ENCODE data around the gene MAPT. TPM values are rescaled to one million over a fixed set of nuclear protein-coding genes. Genes with fewer than 3 reads are reported as not detected.

The MAPT gene
- polyA plus RNA-seq, 2 donors = 4.5 to 4.7 TPM

DNA sequence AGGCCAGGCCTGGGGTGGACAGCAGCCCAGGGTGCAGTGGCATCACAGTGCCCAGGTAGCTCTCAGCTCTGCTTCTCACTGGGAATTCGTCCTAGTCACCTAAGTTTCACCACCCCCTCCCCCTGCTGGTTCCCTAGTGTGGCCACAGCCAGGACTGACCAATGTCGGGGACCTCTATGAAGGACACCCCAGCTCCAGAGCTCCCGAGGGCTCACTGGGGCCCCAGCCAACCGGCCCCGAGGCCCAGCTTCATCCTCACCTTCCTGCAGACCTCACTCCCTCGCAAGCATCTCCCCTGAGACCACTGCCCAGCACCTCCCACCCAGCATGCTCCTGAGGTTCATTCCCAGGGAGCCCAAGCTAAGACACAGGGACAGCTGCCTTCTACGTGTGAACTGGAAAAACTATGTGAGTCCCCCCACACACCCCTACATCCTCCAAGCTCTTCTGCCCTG is 44.8 kb upstream of the MAPT start:
- no peak overlapping the region for H3K27ac ChIP-seq (ENCODE audit: low read depth in 2 of 2, low read length in 1 of 2)
- H3K4me1 ChIP-seq (ENCODE audit: control insufficient read depth in 2 of 2, insufficient read depth in 2 of 2, low read length in 1 of 2) = no peaks in the 10 kb centered on the region
- H3K9me3 ChIP-seq (ENCODE audit: control insufficient read depth in 2 of 2, insufficient read depth in 1 of 2, low read depth in 1 of 2, low read length in 1 of 2) = no peaks in the 10 kb centered on the region
- H3K36me3 ChIP-seq (ENCODE audit: control insufficient read depth in 2 of 2, insufficient read depth in 2 of 2, low read length in 1 of 2) = no peaks in the 10 kb centered on the region
- no peak overlapping the region for H3K4me3 ChIP-seq (ENCODE audit: low read depth in 1 of 2, low read length in 2 of 2)
- 73 to 80% methylated on average over 7 of the region's 7 CpGs for WGBS, 2 donors
- H3K27me3 ChIP-seq (ENCODE audit: control insufficient read depth in 1 of 2, insufficient read depth in 2 of 2, low read length in 2 of 2) = no peaks in the 10 kb centered on the region

GRCh38 chr17:45850011-45850410 is 44.3 kb upstream of the MAPT start:
- no peaks in the 10 kb centered on the region for H3K9me3 ChIP-seq (ENCODE audit: control insufficient read depth in 2 of 2, insufficient read depth in 1 of 2, low read depth in 1 of 2, low read length in 1 of 2)
- H3K27ac ChIP-seq (ENCODE audit: low read depth in 2 of 2, low read length in 1 of 2) = no peak overlapping the region
- no peaks in the 10 kb centered on the region for H3K27me3 ChIP-seq (ENCODE audit: control insufficient read depth in 1 of 2, insufficient read depth in 2 of 2, low read length in 2 of 2)
- H3K4me3 ChIP-seq (ENCODE audit: low read depth in 1 of 2, low read length in 2 of 2) = no peak overlapping the region
- H3K4me1 ChIP-seq (ENCODE audit: control insufficient read depth in 2 of 2, insufficient read depth in 2 of 2, low read length in 1 of 2) = no peaks in the 10 kb centered on the region
- WGBS, 2 donors = 68 to 78% methylated on average over 4 of the region's 4 CpGs
- H3K36me3 ChIP-seq (ENCODE audit: control insufficient read depth in 2 of 2, insufficient read depth in 2 of 2, low read length in 1 of 2) = no peaks in the 10 kb centered on the region

DNA sequence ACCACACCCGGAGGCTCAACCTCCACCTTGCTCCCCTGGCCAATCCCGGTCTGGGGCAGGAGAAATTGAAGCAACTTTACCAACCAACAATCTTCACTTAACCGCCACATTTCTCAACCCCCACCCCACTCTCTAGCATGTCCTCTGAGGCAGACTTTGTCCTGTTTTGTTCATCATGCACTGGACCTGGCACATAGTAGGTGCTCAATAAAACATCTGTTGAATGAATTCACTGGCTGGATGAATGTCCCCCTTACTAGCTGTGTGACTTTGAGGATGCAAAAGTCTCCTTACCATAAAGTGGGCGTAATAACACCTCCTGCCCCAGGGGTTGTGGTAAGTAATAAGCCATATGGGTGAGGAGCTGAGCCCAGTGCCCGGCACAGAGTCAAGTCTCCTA is 43.9 kb upstream of the MAPT start:
- no peaks in the 10 kb centered on the region for H3K9me3 ChIP-seq (ENCODE audit: control insufficient read depth in 2 of 2, insufficient read depth in 1 of 2, low read depth in 1 of 2, low read length in 1 of 2)
- no peaks in the 10 kb centered on the region for H3K36me3 ChIP-seq (ENCODE audit: control insufficient read depth in 2 of 2, insufficient read depth in 2 of 2, low read length in 1 of 2)
- H3K4me1 ChIP-seq (ENCODE audit: control insufficient read depth in 2 of 2, insufficient read depth in 2 of 2, low read length in 1 of 2) = no peaks in the 10 kb centered on the region
- H3K4me3 ChIP-seq (ENCODE audit: low read depth in 1 of 2, low read length in 2 of 2) = no peak overlapping the region
- 76 to 86% methylated on average over 5 of the region's 5 CpGs for WGBS, 2 donors
- no peak overlapping the region for H3K27ac ChIP-seq (ENCODE audit: low read depth in 2 of 2, low read length in 1 of 2)
- no peaks in the 10 kb centered on the region for H3K27me3 ChIP-seq (ENCODE audit: control insufficient read depth in 1 of 2, insufficient read depth in 2 of 2, low read length in 2 of 2)

DNA sequence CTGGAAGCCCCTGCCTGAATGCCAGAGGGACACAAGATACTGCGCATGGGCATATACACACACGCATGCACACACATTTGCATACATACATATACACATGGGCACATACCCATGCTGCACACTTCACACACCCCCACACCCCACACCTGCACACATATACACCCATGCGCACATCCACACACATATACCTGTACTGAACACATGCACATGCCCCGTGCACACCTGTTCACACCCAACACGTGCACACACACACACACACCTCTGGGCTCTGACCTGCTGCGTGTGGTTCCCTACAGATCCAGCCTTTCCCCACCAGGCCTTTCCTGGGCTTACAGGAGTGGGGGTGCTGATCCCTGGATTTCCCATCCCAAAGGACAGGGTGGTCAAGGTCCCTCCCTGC is 43.3 kb upstream of the MAPT start:
- Histone ChIP-seq H3K4me1 (ENCODE audit: control insufficient read depth in 2 of 2, insufficient read depth in 2 of 2, low read length in 1 of 2) (no peaks in the 10 kb centered on the region), H3K4me3 (ENCODE audit: low read depth in 1 of 2, low read length in 2 of 2) (no peak overlapping the region)
- 80% methylated on average over 6 of the region's 6 CpGs for WGBS, 2 donors

DNA sequence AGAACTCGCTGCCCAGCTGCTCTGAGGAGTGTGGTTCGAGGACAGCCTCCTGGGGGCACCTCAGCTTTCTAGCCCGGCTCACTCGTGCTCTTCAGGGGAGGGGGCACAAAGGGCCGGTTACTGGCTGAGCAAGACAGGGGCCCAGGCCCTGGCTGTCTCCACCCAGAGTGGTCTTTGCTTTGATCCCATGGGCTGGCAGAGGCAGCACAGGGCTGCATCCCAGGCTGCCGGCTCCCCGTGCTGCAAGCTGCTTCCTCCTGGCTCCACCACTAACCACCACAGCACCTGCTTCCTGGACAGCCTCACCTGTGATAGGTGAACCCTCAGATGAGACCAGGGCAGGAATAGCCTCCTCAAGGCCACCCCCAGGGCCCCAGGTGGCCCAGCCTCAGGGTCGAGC is 42.9 kb upstream of the MAPT start:
- no peak overlapping the region for H3K4me3 ChIP-seq (ENCODE audit: low read depth in 1 of 2, low read length in 2 of 2)
- no peaks in the 10 kb centered on the region for H3K27me3 ChIP-seq (ENCODE audit: control insufficient read depth in 1 of 2, insufficient read depth in 2 of 2, low read length in 2 of 2)
- no peaks in the 10 kb centered on the region for H3K36me3 ChIP-seq (ENCODE audit: control insufficient read depth in 2 of 2, insufficient read depth in 2 of 2, low read length in 1 of 2)
- H3K27ac ChIP-seq (ENCODE audit: low read depth in 2 of 2, low read length in 1 of 2) = no peak overlapping the region
- 44 to 45% methylated on average over 8 of the region's 8 CpGs for WGBS, 2 donors
- no peaks in the 10 kb centered on the region for H3K9me3 ChIP-seq (ENCODE audit: control insufficient read depth in 2 of 2, insufficient read depth in 1 of 2, low read depth in 1 of 2, low read length in 1 of 2)
- no peaks in the 10 kb centered on the region for H3K4me1 ChIP-seq (ENCODE audit: control insufficient read depth in 2 of 2, insufficient read depth in 2 of 2, low read length in 1 of 2)

More for the DNA sequence above, 43.3 kb upstream of the MAPT start:
- Histone ChIP-seq H3K9me3 (ENCODE audit: control insufficient read depth in 2 of 2, insufficient read depth in 1 of 2, low read depth in 1 of 2, low read length in 1 of 2) (no peaks in the 10 kb centered on the region), H3K27ac (ENCODE audit: low read depth in 2 of 2, low read length in 1 of 2) (no peak overlapping the region), H3K27me3 (ENCODE audit: control insufficient read depth in 1 of 2, insufficient read depth in 2 of 2, low read length in 2 of 2) (no peaks in the 10 kb centered on the region), H3K36me3 (ENCODE audit: control insufficient read depth in 2 of 2, insufficient read depth in 2 of 2, low read length in 1 of 2) (no peaks in the 10 kb centered on the region)

GRCh38 chr17:45851873-45852272 is 42.5 kb upstream of the MAPT start:
- no peaks in the 10 kb centered on the region for H3K27me3 ChIP-seq (ENCODE audit: control insufficient read depth in 1 of 2, insufficient read depth in 2 of 2, low read length in 2 of 2)
- WGBS, 2 donors = 65 to 67% methylated on average over 1 of the region's 1 CpG
- no peaks in the 10 kb centered on the region for H3K9me3 ChIP-seq (ENCODE audit: control insufficient read depth in 2 of 2, insufficient read depth in 1 of 2, low read depth in 1 of 2, low read length in 1 of 2)
- no peak overlapping the region for H3K27ac ChIP-seq (ENCODE audit: low read depth in 2 of 2, low read length in 1 of 2)
- no peaks in the 10 kb centered on the region for H3K36me3 ChIP-seq (ENCODE audit: control insufficient read depth in 2 of 2, insufficient read depth in 2 of 2, low read length in 1 of 2)
- no peak overlapping the region for H3K4me3 ChIP-seq (ENCODE audit: low read depth in 1 of 2, low read length in 2 of 2)
- no peaks in the 10 kb centered on the region for H3K4me1 ChIP-seq (ENCODE audit: control insufficient read depth in 2 of 2, insufficient read depth in 2 of 2, low read length in 1 of 2)

GRCh38 chr17:45852535-45853297 is 41.6 kb upstream of the MAPT start:
- Histone ChIP-seq H3K36me3 (ENCODE audit: control insufficient read depth in 2 of 2, insufficient read depth in 2 of 2, low read length in 1 of 2) (no peaks in the 10 kb centered on the region), H3K4me3 (ENCODE audit: low read depth in 1 of 2, low read length in 2 of 2) (no peak overlapping the region), H3K9me3 (ENCODE audit: control insufficient read depth in 2 of 2, insufficient read depth in 1 of 2, low read depth in 1 of 2, low read length in 1 of 2) (no peaks in the 10 kb centered on the region), H3K27me3 (ENCODE audit: control insufficient read depth in 1 of 2, insufficient read depth in 2 of 2, low read length in 2 of 2) (no peaks in the 10 kb centered on the region), H3K4me1 (ENCODE audit: control insufficient read depth in 2 of 2, insufficient read depth in 2 of 2, low read length in 1 of 2) (no peaks in the 10 kb centered on the region), H3K27ac (ENCODE audit: low read depth in 2 of 2, low read length in 1 of 2) (no peak overlapping the region)
- 23 to 27% methylated on average over 12 of the region's 12 CpGs for WGBS, 2 donors

GRCh38 chr17:45854209-45854608 is 40.1 kb upstream of the MAPT start:
- Histone ChIP-seq H3K27ac (ENCODE audit: low read depth in 2 of 2, low read length in 1 of 2) (no peak overlapping the region), H3K27me3 (ENCODE audit: control insufficient read depth in 1 of 2, insufficient read depth in 2 of 2, low read length in 2 of 2) (no peaks in the 10 kb centered on the region), H3K36me3 (ENCODE audit: control insufficient read depth in 2 of 2, insufficient read depth in 2 of 2, low read length in 1 of 2) (no peaks in the 10 kb centered on the region), H3K9me3 (ENCODE audit: control insufficient read depth in 2 of 2, insufficient read depth in 1 of 2, low read depth in 1 of 2, low read length in 1 of 2) (no peaks in the 10 kb centered on the region), H3K4me1 (ENCODE audit: control insufficient read depth in 2 of 2, insufficient read depth in 2 of 2, low read length in 1 of 2) (no peaks in the 10 kb centered on the region), H3K4me3 (ENCODE audit: low read depth in 1 of 2, low read length in 2 of 2) (no peak overlapping the region)
- WGBS, 2 donors = 67 to 73% methylated on average over 9 of the region's 9 CpGs

DNA sequence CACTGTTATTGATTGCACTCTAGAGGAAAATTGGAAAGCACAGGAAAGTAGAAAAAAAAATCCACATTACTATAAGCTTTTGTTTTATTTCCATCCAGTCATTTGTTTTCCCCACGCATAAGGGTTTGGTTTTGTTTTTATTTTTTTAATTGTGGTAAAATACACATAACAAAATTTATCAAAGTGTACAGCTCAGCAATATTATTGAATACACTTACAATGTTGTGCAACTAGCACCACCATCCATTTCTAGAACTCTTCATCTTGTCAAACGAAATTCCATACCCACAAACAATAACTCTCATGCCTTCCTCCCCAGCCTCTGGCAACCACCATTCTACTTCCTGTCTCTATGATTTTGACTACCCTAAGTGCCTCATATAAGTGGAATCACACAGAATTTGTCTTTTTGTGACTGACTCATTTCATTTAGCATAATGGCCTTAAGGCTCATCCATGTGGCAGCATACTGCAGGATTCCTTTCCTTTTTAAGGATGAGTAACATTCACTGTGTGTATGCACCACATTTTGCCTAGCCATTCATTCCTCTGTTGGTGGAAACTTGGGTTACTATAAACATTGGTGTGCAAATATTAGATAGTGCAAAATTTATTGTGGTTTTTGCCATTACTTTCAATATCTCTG is 38.5 kb upstream of the MAPT start:
- Histone ChIP-seq H3K4me1 (ENCODE audit: control insufficient read depth in 2 of 2, insufficient read depth in 2 of 2, low read length in 1 of 2) (no peaks in the 10 kb centered on the region), H3K27me3 (ENCODE audit: control insufficient read depth in 1 of 2, insufficient read depth in 2 of 2, low read length in 2 of 2) (no peaks in the 10 kb centered on the region), H3K4me3 (ENCODE audit: low read depth in 1 of 2, low read length in 2 of 2) (no peak overlapping the region), H3K27ac (ENCODE audit: low read depth in 2 of 2, low read length in 1 of 2) (no peak overlapping the region), H3K9me3 (ENCODE audit: control insufficient read depth in 2 of 2, insufficient read depth in 1 of 2, low read depth in 1 of 2, low read length in 1 of 2) (no peaks in the 10 kb centered on the region), H3K36me3 (ENCODE audit: control insufficient read depth in 2 of 2, insufficient read depth in 2 of 2, low read length in 1 of 2) (no peaks in the 10 kb centered on the region)
- 56 to 60% methylated on average over 2 of the region's 2 CpGs for WGBS, 2 donors

Data from esophagus (tissue), 2 donors.